Activated naive CD4-positive, alpha-beta T cell treated with anti-CD3 and anti-CD28 coated beads, Interleukin-2, amount 50 U/mL, for 72 hours (primary cell): ENCODE data around the gene APC2. TPM values are rescaled to one million over a fixed set of nuclear protein-coding genes. Genes with fewer than 3 reads are reported as not detected.
"Not testable (repeated sequence)": the region's sequence is repeated elsewhere in the genome, so short reads cannot be mapped to it uniquely, and the experiment has no call there.

Source experiments
- ATAC-seq, 2 donors: fragments of 150-1000 bp; cut with Tn5 transposase; 2 replicates each; pipeline ENCODE4 v1.10.0; 2021; ENCODE audit warnings: mild to moderate bottlenecking in 2 of 2, moderate library complexity in 2 of 2
- DNase-seq, 2 donors: peaks; one replicate each; pipeline ENCODE4 v3.0.0; 2021 to 2022; ENCODE audit warnings: low spot score in 2 of 2
- H3K27ac Mint-ChIP-seq, 2 donors: one replicate each; pipeline ENCODE4 v1.8.0; 2022; ENCODE audit warnings: mild to moderate bottlenecking in 2 of 2, mixed read lengths in 2 of 2
- H3K36me3 Mint-ChIP-seq, 2 donors: one replicate each; pipeline ENCODE4 v1.8.0; 2022; ENCODE audit warnings: mixed read lengths in 2 of 2
- H3K9me3 Mint-ChIP-seq, 2 donors: one replicate each; pipeline ENCODE4 v1.8.0; 2022; ENCODE audit warnings: mixed read lengths in 2 of 2
- total RNA-seq, 2 donors: library from RNA; stranded (reverse); gene quantifications; one replicate each; pipeline ENCODE4 v1.2.3, GENCODE V29; 2022

The APC2 gene
- total RNA-seq, 2 donors from 2014 or later = 0.09 to 0.14 TPM

- DNase-seq (no peak), ATAC-seq (no peak)
- Mint-ChIP-seq H3K36me3 (no peaks in the 10 kb centered on the region), H3K9me3 (no peaks in the 10 kb centered on the region), H3K27ac (no peak overlapping the region)
Observed at GRCh38 chr19:1489463-1490310, 39.8 kb downstream of the APC2 start.

DNA sequence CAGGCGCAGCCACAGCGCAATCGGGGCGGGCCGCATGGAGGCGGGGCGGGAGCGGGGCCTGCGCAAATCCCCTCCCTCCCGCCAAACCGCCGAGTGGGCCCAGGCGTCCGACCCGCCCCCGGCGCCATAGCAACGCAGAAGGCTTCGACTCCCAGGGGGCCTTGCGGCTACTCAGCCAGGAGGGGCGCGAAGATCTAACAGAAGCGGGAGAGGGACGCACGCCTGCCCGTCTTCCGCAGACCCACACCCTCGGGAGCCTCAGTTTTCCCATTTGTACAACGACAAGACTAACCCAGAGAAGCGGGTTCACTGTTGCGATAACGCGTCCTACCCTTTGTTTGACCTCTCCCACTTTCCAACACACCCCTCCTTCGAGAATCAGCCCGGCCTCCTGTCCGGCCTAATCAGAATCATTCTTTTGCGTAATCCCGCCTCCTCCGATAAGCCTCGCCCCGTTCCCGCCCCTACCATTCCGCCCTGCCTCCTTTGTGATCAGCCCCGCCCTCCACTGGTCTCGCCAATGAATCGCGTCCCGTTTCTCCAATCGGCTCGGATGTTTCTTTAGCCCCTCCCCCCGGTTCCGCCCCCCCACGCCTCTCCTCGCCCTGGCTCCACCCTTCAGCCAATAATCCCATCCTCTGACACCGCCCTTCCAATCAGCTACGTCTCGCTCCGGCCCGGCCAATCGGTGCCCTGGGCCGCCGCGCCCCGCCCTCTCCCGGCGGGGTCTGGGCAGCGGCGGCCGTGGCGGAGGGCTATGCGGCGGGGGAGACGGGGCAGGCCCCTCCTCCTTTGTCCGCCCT is 40.6 kb downstream of the APC2 start, which contains the start of gene PCSK4:
Gene PCSK4, minus strand, starts transcription at position 40 of the 803 bp plus-strand sequence. Its CDS starts 4 bp downstream, at position 36.
- peak within 1 kb of the TSS; percentile 79 to 88 for H3K27ac Mint-ChIP-seq

DNA sequence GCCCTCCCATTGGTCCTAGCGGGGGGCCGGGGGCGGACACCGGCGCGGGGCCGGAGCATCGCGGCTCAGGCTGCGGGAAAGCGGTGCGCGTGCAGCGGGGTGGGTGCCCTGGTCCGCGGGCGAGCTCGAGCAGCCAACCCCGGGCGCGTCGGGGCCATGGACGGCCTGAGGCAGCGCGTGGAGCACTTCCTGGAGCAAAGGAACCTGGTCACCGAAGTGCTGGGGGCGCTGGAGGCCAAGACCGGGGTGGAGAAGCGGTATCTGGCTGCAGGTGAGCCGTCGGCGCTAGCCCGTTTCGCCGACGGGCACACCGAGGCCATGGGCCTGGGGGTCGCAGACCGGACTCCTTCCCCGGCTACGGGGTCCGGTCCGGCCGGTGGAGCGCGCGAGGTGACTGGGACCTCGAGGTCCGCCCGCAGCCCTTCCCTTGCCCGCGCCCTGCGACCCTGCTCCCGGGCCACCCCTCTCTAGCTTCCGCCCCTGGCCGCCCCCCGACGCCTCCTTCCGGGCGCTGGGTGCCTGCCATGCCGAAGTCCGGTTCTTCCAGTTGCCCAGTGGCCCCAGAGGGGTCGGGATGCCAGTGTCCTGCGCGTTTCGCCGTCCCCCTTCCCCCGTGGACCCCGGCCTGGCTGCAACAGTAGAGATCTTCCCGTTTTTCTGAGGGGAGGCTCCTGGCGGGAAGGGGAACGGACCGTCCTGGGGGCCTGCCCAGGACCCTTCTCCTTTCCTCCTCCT is 41.4 kb downstream of the APC2 start, which contains the start of gene REEP6:
Gene REEP6, plus strand, starts transcription at position 68 of the 735 bp plus-strand sequence. Its CDS starts 89 bp downstream, at position 157.
- no peak for ATAC-seq
- H3K9me3 Mint-ChIP-seq = no peaks in the 10 kb centered on the region
- H3K36me3 Mint-ChIP-seq = no peaks in the 10 kb centered on the region
- no peak for DNase-seq
- peak within 1 kb of the TSS; percentile 79 to 88 for H3K27ac Mint-ChIP-seq

More for the DNA sequence above, 40.6 kb downstream of the APC2 start, which contains the start of gene PCSK4:
- H3K9me3 Mint-ChIP-seq = no peaks in the 10 kb centered on the region
- DNase-seq (peak; percentile 97), ATAC-seq (peak; percentile 89 to 94)
- H3K36me3 Mint-ChIP-seq = no peaks in the 10 kb centered on the region

DNA sequence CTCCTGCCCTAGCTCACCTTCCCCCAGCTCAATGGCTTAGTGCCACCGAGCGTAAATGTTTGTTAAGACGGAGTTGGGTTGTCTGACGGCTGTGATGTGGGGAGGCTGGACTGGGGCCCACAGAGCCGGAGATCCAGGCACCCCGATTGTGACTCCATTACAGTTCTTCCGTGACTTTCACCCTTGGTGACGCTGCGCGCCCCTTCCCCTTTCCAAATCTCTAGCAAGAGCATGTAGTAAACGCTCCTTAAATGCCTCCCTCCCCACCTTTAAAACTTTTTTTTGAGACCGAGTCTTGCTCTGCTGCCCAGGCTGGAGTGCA is 41.9 kb downstream of the APC2 start:
- Mint-ChIP-seq H3K27ac (no peak overlapping the region), H3K36me3 (no peaks in the 10 kb centered on the region), H3K9me3 (no peaks in the 10 kb centered on the region)
- no peak for ATAC-seq
- no peak for DNase-seq

- no peak for ATAC-seq
- Mint-ChIP-seq H3K36me3 (no peaks in the 10 kb centered on the region), H3K27ac (no peak overlapping the region)
Observed at GRCh38 chr19:1492474-1493006, 42.6 kb downstream of the APC2 start.

GRCh38 chr19:1494115-1494815 is 44.3 kb downstream of the APC2 start:
- no peaks in the 10 kb centered on the region for H3K36me3 Mint-ChIP-seq
- DNase-seq (no peak), ATAC-seq (no peak)
- no peak overlapping the region for H3K27ac Mint-ChIP-seq
- no peaks in the 10 kb centered on the region for H3K9me3 Mint-ChIP-seq

More at GRCh38 chr19:1492474-1493006, 42.6 kb downstream of the APC2 start:
- H3K9me3 Mint-ChIP-seq = no peaks in the 10 kb centered on the region
- DNase-seq = no peak

GRCh38 chr19:1495051-1495798 is 45.3 kb downstream of the APC2 start:
- Mint-ChIP-seq H3K36me3 (no peaks in the 10 kb centered on the region), H3K9me3 (no peaks in the 10 kb centered on the region), H3K27ac (no peak overlapping the region)
- DNase-seq (no peak), ATAC-seq (no peak)

DNA sequence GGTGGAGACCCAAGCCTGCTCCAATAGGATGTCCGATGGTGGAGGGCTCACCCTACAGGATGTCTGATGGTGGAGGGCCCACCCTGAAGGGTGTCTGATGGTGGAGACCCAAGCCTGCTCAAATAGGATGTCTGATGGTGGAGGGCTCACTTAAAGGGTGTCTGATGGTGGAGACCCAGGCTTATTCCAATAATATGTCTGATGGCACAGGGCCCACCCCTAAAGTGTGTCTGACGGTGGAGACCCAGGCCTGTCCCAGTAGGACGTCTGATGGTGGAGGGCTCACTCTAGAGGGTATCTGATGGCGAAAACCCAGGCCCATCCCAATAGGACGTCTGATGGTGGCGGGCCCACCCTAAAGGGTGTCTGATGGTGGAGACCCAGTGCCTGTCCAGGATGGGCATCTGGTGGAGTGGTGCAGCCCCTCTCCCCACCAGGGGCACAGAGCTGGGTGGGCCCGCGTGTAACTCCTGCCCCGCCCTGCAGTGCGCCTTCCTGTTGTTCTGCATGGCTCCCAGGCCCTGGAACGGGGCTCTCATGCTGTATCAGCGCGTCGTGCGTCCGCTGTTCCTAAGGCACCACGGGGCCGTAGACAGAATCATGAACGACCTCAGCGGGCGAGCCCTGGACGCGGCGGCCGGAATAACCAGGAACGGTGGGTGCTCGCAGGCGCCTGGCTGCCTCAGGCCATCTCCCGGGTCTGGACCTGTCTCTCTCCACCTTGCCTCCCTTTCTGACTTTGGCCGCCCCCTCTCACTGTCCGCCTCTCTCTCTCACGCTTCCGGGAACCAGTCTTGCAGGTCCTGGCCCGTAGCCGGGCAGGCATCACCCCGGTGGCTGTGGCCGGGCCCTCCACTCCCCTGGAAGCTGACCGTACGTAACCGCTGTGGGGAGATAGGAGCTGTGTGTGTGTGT is 46.1 kb downstream of the APC2 start:
- no peaks in the 10 kb centered on the region for H3K9me3 Mint-ChIP-seq
- no peak overlapping the region for H3K27ac Mint-ChIP-seq
- H3K36me3 Mint-ChIP-seq = no peaks in the 10 kb centered on the region
- ATAC-seq (no peak), DNase-seq (no peak)

GRCh38 chr19:1496714-1497577 is 47.0 kb downstream of the APC2 start:
- H3K36me3 Mint-ChIP-seq = no peaks in the 10 kb centered on the region
- no peak overlapping the region for H3K27ac Mint-ChIP-seq
- ATAC-seq = no peak
- DNase-seq = no peak
- H3K9me3 Mint-ChIP-seq = no peaks in the 10 kb centered on the region

DNA sequence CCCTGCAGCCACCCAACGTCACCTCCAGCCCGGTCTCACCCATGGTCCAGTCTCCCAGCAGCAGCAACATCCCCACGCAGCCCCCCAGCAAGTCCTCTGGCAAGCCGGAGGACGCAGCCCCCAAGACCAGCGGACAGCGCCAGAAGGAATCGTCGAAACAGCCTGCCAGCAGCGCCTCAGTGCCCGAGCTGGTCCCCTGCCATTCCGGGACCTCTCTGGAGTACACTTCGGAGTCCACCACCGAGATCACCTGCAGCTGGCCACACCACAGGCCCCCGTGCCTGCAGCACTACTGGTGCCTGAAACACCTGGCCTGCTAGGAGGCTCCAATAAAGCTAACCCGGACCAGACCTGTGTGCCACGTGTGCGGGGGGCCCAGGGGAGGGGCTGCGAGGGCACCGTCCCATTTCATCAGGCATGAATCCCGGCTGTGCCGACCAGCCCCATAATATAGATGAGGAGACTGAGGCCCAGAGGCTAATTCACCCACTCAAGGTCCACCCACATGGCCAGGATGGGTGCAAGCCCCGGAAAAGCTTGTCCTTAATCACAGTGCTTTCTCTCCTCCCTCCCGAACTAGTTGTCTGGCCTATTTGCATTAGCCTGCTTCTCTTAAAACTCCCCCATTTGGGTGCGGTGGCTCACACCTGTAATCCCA is 47.8 kb downstream of the APC2 start:
- Mint-ChIP-seq H3K9me3 (no peaks in the 10 kb centered on the region), H3K36me3 (no peaks in the 10 kb centered on the region), H3K27ac (no peak overlapping the region)
- ATAC-seq (no peak), DNase-seq (no peak)

DNA sequence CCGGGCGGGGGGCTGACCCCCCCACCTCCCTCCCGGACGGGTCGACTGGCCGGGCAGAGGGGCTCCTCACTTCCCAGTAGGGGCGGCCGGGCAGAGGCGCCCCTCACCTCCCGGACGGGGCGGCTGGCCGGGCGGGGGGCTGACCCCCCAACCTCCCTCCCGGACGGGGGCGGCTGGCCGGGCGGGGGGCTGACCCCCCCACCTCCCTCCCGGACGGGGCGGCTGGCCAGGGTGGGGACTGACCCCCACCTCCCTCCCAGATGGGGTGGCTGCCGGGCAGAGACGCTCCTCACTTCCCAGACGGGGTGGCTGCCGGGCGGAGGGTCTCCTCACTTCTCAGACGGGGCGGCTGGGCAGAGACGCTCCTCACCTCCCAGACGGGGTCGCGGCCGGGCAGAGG is 49.3 kb downstream of the APC2 start:
- H3K9me3 Mint-ChIP-seq, H3K36me3 Mint-ChIP-seq, DNase-seq: not testable (repeated sequence)

DNA sequence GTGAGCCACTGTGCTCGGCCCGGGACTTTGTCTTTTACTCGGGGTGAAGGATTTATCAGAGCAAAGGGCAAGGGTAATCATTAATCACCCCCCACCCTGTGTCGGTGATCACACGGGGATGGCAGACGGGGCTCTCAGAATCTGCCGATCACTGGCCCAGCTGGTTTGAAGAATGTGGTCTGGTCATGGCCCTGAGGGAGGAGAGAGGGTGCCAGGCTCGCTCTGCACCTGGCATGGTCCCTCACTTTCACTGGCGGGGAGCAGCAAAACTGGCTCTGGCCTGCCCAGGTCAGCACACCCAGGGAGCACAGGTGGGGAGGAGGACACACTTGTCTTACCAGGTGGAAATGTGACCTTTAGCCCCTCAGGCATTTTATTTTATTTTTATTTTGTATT is 51.3 kb downstream of the APC2 start:
- H3K27ac Mint-ChIP-seq = no peak overlapping the region
- no peaks in the 10 kb centered on the region for H3K36me3 Mint-ChIP-seq
- no peak for ATAC-seq
- H3K9me3 Mint-ChIP-seq = no peaks in the 10 kb centered on the region
- no peak for DNase-seq

More for the DNA sequence above, 49.3 kb downstream of the APC2 start:
- ATAC-seq, H3K27ac Mint-ChIP-seq: not testable (repeated sequence)

GRCh38 chr19:1502433-1503088 is 52.6 kb downstream of the APC2 start:
- DNase-seq (no peak), ATAC-seq (no peak)
- Mint-ChIP-seq H3K27ac (no peak overlapping the region), H3K36me3 (no peaks in the 10 kb centered on the region), H3K9me3 (no peaks in the 10 kb centered on the region)
